ENCODE data around the gene PRKAB1. TPM values are rescaled to one million over a fixed set of nuclear protein-coding genes. Genes with fewer than 3 reads are reported as not detected.

PRKAB1 gene
- total RNA-seq, 1 experiment from 2014 or later: 30.0 TPM

DNA sequence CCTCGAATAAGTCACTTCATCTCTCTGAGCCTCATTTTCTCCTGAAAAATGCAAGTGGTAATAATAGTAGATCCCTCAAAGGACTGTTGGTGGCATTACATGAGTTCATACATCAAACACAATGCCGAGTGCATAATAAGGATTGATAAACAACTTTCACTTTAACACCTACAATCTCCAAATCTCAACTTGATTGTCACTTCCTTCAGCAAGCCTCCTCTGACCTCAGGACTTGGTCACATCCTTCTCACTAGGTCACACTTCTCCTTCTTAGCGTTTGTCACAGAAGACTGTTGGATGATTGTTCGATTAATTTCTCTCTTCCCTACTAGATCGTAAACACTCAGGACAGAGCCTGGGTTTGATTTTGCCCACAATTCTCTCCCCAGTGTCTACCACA, 7.9 kb upstream of the PRKAB1 start:
- no peaks in the 10 kb centered on the region for H3F3A ChIP-seq (ENCODE audit: insufficient read depth, low read depth)
- no peak overlapping the region for H3K4me3 ChIP-seq
- H3K27ac ChIP-seq: no peak overlapping the region
- POLR2A ChIA-PET (ENCODE audit: unreplicated experiment): no interaction called here
- H3K36me3 ChIP-seq (ENCODE audit: low read depth): no peaks in the 10 kb centered on the region
- no peaks in the 10 kb centered on the region for H3K9me3 ChIP-seq (ENCODE audit: insufficient read depth, low read depth)
- H3K79me2 ChIP-seq (ENCODE audit: low read depth): no peaks in the 10 kb centered on the region
- H3K4me2 ChIP-seq: no peak overlapping the region
- CTCF ChIA-PET: no interaction called here
- H3K4me1 ChIP-seq (replicated peaks; ENCODE audit: insufficient read depth): no peaks in the 10 kb centered on the region
- no peak for DNase-seq
- H3K27me3 ChIP-seq (ENCODE audit: insufficient read depth, low read depth): peaks cover 4% of the 10 kb centered on the region; the same call in 1 of the 2 replicates
- H3K9me2 ChIP-seq (ENCODE audit: insufficient read depth): no peaks in the 10 kb centered on the region
- TF ChIP-seq EZH2 (IDR thresholded peaks at IDR 0.05; ENCODE audit: low read depth): no peak
- TF ChIP-seq, protein P1, sequence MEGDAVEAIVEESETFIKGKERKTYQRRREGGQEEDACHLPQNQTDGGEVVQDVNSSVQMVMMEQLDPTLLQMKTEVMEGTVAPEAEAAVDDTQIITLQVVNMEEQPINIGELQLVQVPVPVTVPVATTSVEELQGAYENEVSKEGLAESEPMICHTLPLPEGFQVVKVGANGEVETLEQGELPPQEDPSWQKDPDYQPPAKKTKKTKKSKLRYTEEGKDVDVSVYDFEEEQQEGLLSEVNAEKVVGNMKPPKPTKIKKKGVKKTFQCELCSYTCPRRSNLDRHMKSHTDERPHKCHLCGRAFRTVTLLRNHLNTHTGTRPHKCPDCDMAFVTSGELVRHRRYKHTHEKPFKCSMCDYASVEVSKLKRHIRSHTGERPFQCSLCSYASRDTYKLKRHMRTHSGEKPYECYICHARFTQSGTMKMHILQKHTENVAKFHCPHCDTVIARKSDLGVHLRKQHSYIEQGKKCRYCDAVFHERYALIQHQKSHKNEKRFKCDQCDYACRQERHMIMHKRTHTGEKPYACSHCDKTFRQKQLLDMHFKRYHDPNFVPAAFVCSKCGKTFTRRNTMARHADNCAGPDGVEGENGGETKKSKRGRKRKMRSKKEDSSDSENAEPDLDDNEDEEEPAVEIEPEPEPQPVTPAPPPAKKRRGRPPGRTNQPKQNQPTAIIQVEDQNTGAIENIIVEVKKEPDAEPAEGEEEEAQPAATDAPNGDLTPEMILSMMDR (conservative IDR thresholded peaks at IDR 0.05): no peak
- no TSS peak for BruUV-seq (replicated peaks)
- intact Hi-C loops (cut with micrococcal nuclease; ENCODE audit: unreplicated experiment): no loop called here
- no peak overlapping the region for H2AFZ ChIP-seq
- H4K20me1 ChIP-seq (ENCODE audit: insufficient read depth): no peaks in the 10 kb centered on the region

DNA sequence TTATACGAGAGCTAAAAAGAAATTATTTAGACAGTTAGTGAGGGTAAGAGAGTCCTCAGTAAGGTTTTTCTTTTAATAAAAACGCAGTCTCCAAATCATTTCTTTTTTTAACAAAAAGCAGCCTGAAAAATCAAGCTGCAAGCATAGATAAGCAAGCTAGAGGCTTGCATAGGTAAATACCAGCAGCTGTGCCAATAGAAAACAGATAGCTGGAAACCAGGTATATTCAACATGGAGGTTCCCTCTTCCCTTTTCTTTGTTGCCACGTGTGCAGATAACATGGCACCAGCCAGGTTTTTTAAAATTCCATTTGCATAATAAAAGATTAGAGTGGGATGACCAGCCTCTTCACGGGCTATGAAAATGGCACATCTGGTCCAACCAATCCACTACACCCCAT, 6.1 kb upstream of the PRKAB1 start:
- Histone ChIP-seq H3F3A (ENCODE audit: insufficient read depth, low read depth) (no peaks in the 10 kb centered on the region), H3K27ac (no peak overlapping the region), H3K9me2 (ENCODE audit: insufficient read depth) (no peaks in the 10 kb centered on the region), H3K79me2 (ENCODE audit: low read depth) (no peaks in the 10 kb centered on the region), H3K9me3 (ENCODE audit: insufficient read depth, low read depth) (no peaks in the 10 kb centered on the region), H3K4me3 (no peak overlapping the region), H3K4me2 (no peak overlapping the region), H2AFZ (no peak overlapping the region), H3K4me1 (replicated peaks; ENCODE audit: insufficient read depth) (peaks cover 3% of the 10 kb centered on the region), H3K27me3 (ENCODE audit: insufficient read depth, low read depth) (peaks cover 4% of the 10 kb centered on the region; the same call in 1 of the 2 replicates), H3K36me3 (ENCODE audit: low read depth) (no peaks in the 10 kb centered on the region), H4K20me1 (ENCODE audit: insufficient read depth) (no peaks in the 10 kb centered on the region)
- CTCF ChIA-PET: no interaction called here
- no TSS peak for BruUV-seq (replicated peaks)
- intact Hi-C loops (cut with micrococcal nuclease; ENCODE audit: unreplicated experiment): no loop called here
- TF ChIP-seq, protein P1 (conservative IDR thresholded peaks at IDR 0.05): no peak
- no peak for TF ChIP-seq EZH2 (IDR thresholded peaks at IDR 0.05; ENCODE audit: low read depth)
- DNase-seq: no peak
- POLR2A ChIA-PET (ENCODE audit: unreplicated experiment): no interaction called here

DNA sequence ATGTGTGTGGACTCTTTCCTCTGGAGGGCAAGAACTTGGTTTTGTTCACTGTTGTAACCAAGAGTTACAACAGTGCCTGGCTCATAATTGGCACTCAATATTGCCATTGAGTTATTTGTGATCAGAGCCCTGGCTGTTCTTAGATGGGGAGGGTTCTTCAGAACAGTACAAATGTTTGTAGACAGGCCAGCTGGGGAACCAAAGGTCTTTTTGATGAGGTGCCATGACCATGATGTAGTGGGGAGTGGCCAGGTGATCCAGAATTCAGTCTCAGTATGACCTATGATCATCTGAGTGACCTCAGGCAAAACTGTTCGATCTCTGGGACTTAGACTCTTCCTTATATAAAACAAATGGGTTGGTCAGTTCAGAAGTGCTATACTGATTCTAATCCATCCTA, 3.3 kb upstream of the PRKAB1 start:
- no peak overlapping the region for H2AFZ ChIP-seq
- H3K27ac ChIP-seq: no peak overlapping the region
- POLR2A ChIA-PET (ENCODE audit: unreplicated experiment): no interaction called here
- no peaks in the 10 kb centered on the region for H3K36me3 ChIP-seq (ENCODE audit: low read depth)
- H3K4me3 ChIP-seq: no peak overlapping the region
- peaks cover 11% of the 10 kb centered on the region; the same call in 1 of the 2 replicates for H3F3A ChIP-seq (ENCODE audit: insufficient read depth, low read depth)
- intact Hi-C loops (cut with micrococcal nuclease; ENCODE audit: unreplicated experiment): no loop called here
- no peak for DNase-seq
- H3K27me3 ChIP-seq (ENCODE audit: insufficient read depth, low read depth): peaks cover 4% of the 10 kb centered on the region; the same call in 1 of the 2 replicates
- CTCF ChIA-PET: no interaction called here
- H3K4me2 ChIP-seq: no peak overlapping the region
- no peaks in the 10 kb centered on the region for H3K9me3 ChIP-seq (ENCODE audit: insufficient read depth, low read depth)
- TF ChIP-seq EZH2 (IDR thresholded peaks at IDR 0.05; ENCODE audit: low read depth): no peak
- TF ChIP-seq, protein P1 (conservative IDR thresholded peaks at IDR 0.05): no peak
- no peaks in the 10 kb centered on the region for H4K20me1 ChIP-seq (ENCODE audit: insufficient read depth)
- H3K4me1 ChIP-seq (replicated peaks; ENCODE audit: insufficient read depth): peaks cover 12% of the 10 kb centered on the region
- no TSS peak for BruUV-seq (replicated peaks)
- H3K9me2 ChIP-seq (ENCODE audit: insufficient read depth): no peaks in the 10 kb centered on the region
- peaks cover 15% of the 10 kb centered on the region for H3K79me2 ChIP-seq (ENCODE audit: low read depth)
